OCI-LY7 (cell line): ENCODE data around the gene SYDE2. TPM values are rescaled to one million over a fixed set of nuclear protein-coding genes. Genes with fewer than 3 reads are reported as not detected.

Experiments used
- BruUV-seq: library from RNA; stranded (reverse); fragments of 400-500 nt; replicated peaks from 2 replicates; lab custom pipeline; 2021; lab: Mats Ljungman, UMichigan
- CTCF ChIA-PET: fragments of 300-600 bp; sonication (Branson Sonifier 250); formaldehyde crosslinking; loops from one replicate; lab custom pipeline; 2022; ENCODE audit warnings: antibody characterized with exemption; ENCODE audit not compliant: unreplicated experiment; lab: Charles Lee
- POLR2A ChIA-PET: fragments of 300-600 bp; sonication (Branson Sonifier 250); formaldehyde crosslinking; loops from one replicate; lab custom pipeline; 2022; ENCODE audit warnings: antibody characterized with exemption; lab: Charles Lee
- DNase-seq: peaks from one replicate; pipeline ENCODE4 v3.0.0-alpha.2; 2015; ENCODE audit warnings: low spot score
- H2AFZ ChIP-seq: fragments of 200-600 bp; sonication (generic), shearing (Covaris generic); 2 replicates; pipeline ENCODE4 v1.6.1; 2014; ENCODE audit warnings: mild to moderate bottlenecking, antibody characterized with exemption, low read length, moderate library complexity
- H3K27ac ChIP-seq: fragments of 200-600 bp; sonication (generic); 2 replicates; pipeline ENCODE4 v1.5.1; 2014; ENCODE audit warnings: mixed run types, low read depth, mild to moderate bottlenecking, moderate library complexity, low read length, inconsistent platforms; ENCODE audit not compliant: poor library complexity, severe bottlenecking
- H3K36me3 ChIP-seq: fragments of 200-600 bp; sonication (generic); 2 replicates; pipeline ENCODE4 v1.6.1; 2014; ENCODE audit warnings: mild to moderate bottlenecking, antibody characterized with exemption, low read length, moderate library complexity, mixed read lengths; ENCODE audit not compliant: insufficient read depth
- H3K4me1 ChIP-seq: fragments of 200-600 bp; sonication (generic); 2 replicates; pipeline ENCODE4 v1.5.1; 2014; ENCODE audit warnings: mild to moderate bottlenecking, low read length; ENCODE audit not compliant: insufficient read depth, poor library complexity, severe bottlenecking
- H3K4me2 ChIP-seq: fragments of 200-600 bp; sonication (generic); 2 replicates; pipeline ENCODE4 v1.6.1; 2014; ENCODE audit warnings: mild to moderate bottlenecking, low read length
- H3K4me3 ChIP-seq: fragments of 200-600 bp; sonication (generic); 2 replicates; pipeline ENCODE4 v1.5.1; 2014; ENCODE audit warnings: mild to moderate bottlenecking, low read depth, low read length; ENCODE audit not compliant: poor library complexity, severe bottlenecking
- H3K79me2 ChIP-seq: fragments of 200-600 bp; sonication (generic); 2 replicates; pipeline ENCODE4 v1.6.1; 2016; ENCODE audit warnings: low read depth, mild to moderate bottlenecking, low read length, moderate library complexity, mixed read lengths; ENCODE audit not compliant: insufficient read depth
- H3K9me2 ChIP-seq: fragments of 200-600 bp; sonication (generic); 2 replicates; pipeline ENCODE4 v1.6.1; 2016; ENCODE audit warnings: mild to moderate bottlenecking, low read length, mixed read lengths; ENCODE audit not compliant: insufficient read depth
- H3K9me3 ChIP-seq: fragments of 200-600 bp; sonication (generic); 2 replicates; pipeline ENCODE4 v1.6.1; 2014; ENCODE audit warnings: mild to moderate bottlenecking, mixed run types, low read length, mixed read lengths
- H4K20me1 ChIP-seq: fragments of 200-600 bp; sonication (generic); 2 replicates; pipeline ENCODE4 v1.6.1; 2014; ENCODE audit warnings: mild to moderate bottlenecking, antibody characterized with exemption, low read length, moderate library complexity, mixed read lengths; ENCODE audit not compliant: insufficient read depth
- CTCF ChIP-seq: fragments of 200-600 bp; sonication (generic); conservative IDR thresholded peaks from 2 replicates; pipeline ENCODE4 v1.5.1; 2014; ENCODE audit warnings: mild to moderate bottlenecking, antibody characterized with exemption, low read length, moderate library complexity, mixed read lengths
- EZH2phosphoT487 ChIP-seq: fragments of 200-600 bp; sonication (generic); IDR thresholded peaks from 2 replicates; pipeline ENCODE4 v1.6.1; 2018; ENCODE audit warnings: low read depth, borderline replicate concordance, mild to moderate bottlenecking, mixed run types, antibody characterized with exemption, low read length, moderate library complexity, mixed read lengths
- intact Hi-C: fragments of 100-400 bp; cut with micrococcal nuclease; formaldehyde crosslinking; loops from one replicate; pipeline ENCODE4 v1.10.0; 2022; ENCODE audit not compliant: unreplicated experiment
- total RNA-seq, 2 experiments: library from RNA; depleted of rRNA in 1 of 2; stranded (reverse); fragments of >200 nt in 1 of 2; shearing (Covaris generic) in 1 of 2; gene quantifications; 2 replicates each; pipeline ENCODE4 v1.2.3, GENCODE V29; 2014 to 2022

Gene SYDE2
- total RNA-seq, 2 experiments from 2014 or later, result not detected

GRCh38 chr1:85245891-85246290 lies 45.1 kb upstream of the SYDE2 start:
- Histone ChIP-seq H3K4me1 (no peaks in the 10 kb centered on the region), H3K27ac (no peak overlapping the region), H4K20me1 (no peaks in the 10 kb centered on the region), H3K9me3 (no peaks in the 10 kb centered on the region), H3K79me2 (no peaks in the 10 kb centered on the region), H2AFZ (no peak overlapping the region), H3K36me3 (peaks cover 12% of the 10 kb centered on the region), H3K4me2 (no peak overlapping the region), H3K9me2 (no peaks in the 10 kb centered on the region), H3K4me3 (no peak overlapping the region)
- DNase-seq, result no peak
- ChIA-PET POLR2A (no interaction called here), CTCF (no interaction called here)
- intact Hi-C loops, result no loop called here
- BruUV-seq, result no TSS peak
- TF ChIP-seq CTCF (no peak), EZH2phosphoT487 (no peak)

- no peak for TF ChIP-seq EZH2phosphoT487
- TF ChIP-seq CTCF, result no peak
- CTCF ChIA-PET, result interaction anchor here (1.6 kb wide), 1 partner anchor 14 kb away, joined by 5 read pairs; the partner anchor contains the start of gene C1orf52
- Histone ChIP-seq H3K9me2 (no peaks in the 10 kb centered on the region), H3K4me2 (no peak overlapping the region), H3K27ac (no peak overlapping the region), H3K4me1 (no peaks in the 10 kb centered on the region), H4K20me1 (no peaks in the 10 kb centered on the region), H3K79me2 (no peaks in the 10 kb centered on the region), H2AFZ (no peak overlapping the region), H3K36me3 (peaks cover 8% of the 10 kb centered on the region), H3K4me3 (no peak overlapping the region), H3K9me3 (no peaks in the 10 kb centered on the region)
- no TSS peak for BruUV-seq
- POLR2A ChIA-PET, result interaction anchor here (1.0 kb wide), 1 partner anchor 13 kb away, joined by 3 read pairs; no protein-coding TSS in a partner anchor
- no peak for DNase-seq
- intact Hi-C loops, result no loop called here
Measured at GRCh38 chr1:85245456-85245855, 44.6 kb upstream of the SYDE2 start.

GRCh38 chr1:85244271-85245061 lies 43.6 kb upstream of the SYDE2 start:
- no peak for DNase-seq
- CTCF ChIA-PET, result interaction anchor here (1.6 kb wide), 1 partner anchor 15 kb away, joined by 5 read pairs; the partner anchor contains the start of gene C1orf52
- Histone ChIP-seq H3K36me3 (no peaks in the 10 kb centered on the region), H3K9me3 (no peaks in the 10 kb centered on the region), H4K20me1 (no peaks in the 10 kb centered on the region), H3K4me3 (no peak overlapping the region), H3K4me2 (no peak overlapping the region), H3K4me1 (no peaks in the 10 kb centered on the region), H3K79me2 (no peaks in the 10 kb centered on the region), H3K9me2 (no peaks in the 10 kb centered on the region), H2AFZ (peak overlapping the region; percentile 17; the same call in 1 of the 2 replicates), H3K27ac (no peak overlapping the region)
- no peak for TF ChIP-seq CTCF
- TF ChIP-seq EZH2phosphoT487, result no peak
- no TSS peak for BruUV-seq
- intact Hi-C loops, result no loop called here
- POLR2A ChIA-PET, result interaction anchor here (0.6 to 1.2 kb wide), 4 partner anchors 14 to 1884 kb away, joined by 3 to 4 read pairs (median 3); no protein-coding TSS in a partner anchor
